GM23338 (cell line): ENCODE measurements around the gene RBP5. TPM values are rescaled to one million over a fixed set of nuclear protein-coding genes. Genes with fewer than 3 reads are reported as not detected.

Experiments
- ATAC-seq: fragments of 200-7000 bp; cut with Tn5 transposase; 3 replicates; pipeline ENCODE4 v1.9.1; 2020
- DNase-seq: peaks from one replicate; pipeline ENCODE4 v3.0.0-alpha.2; 2015; ENCODE audit warnings: low spot score
- H2AFZ ChIP-seq: fragments of 200-600 bp; sonication (generic); 2 replicates; pipeline ENCODE4 v1.8.0; 2016; ENCODE audit warnings: antibody characterized with exemption, mild to moderate bottlenecking, moderate library complexity
- H3F3A ChIP-seq: fragments of 200-600 bp; sonication (generic); replicated peaks from 2 replicates; pipeline ENCODE4 v1.8.0; 2017; ENCODE audit warnings: antibody characterized with exemption, mixed run types, low read depth
- H3K27ac ChIP-seq: fragments of 200-600 bp; sonication (generic); 2 replicates; pipeline ENCODE4 v1.6.1; 2016; ENCODE audit warnings: low read depth
- H3K27me3 ChIP-seq: fragments of 200-600 bp; sonication (generic); 2 replicates; pipeline ENCODE4 v1.8.0; 2016; ENCODE audit warnings: mild to moderate bottlenecking, mixed run types, moderate library complexity; ENCODE audit not compliant: insufficient read depth
- H3K36me3 ChIP-seq: fragments of 200-600 bp; sonication (generic); 2 replicates; pipeline ENCODE4 v1.8.0; 2016; ENCODE audit warnings: mild to moderate bottlenecking; ENCODE audit not compliant: insufficient read depth
- H3K4me1 ChIP-seq: fragments of 200-600 bp; sonication (generic); 2 replicates; pipeline ENCODE4 v1.8.0; 2016; ENCODE audit warnings: mild to moderate bottlenecking, moderate library complexity; ENCODE audit not compliant: insufficient read depth
- H3K4me2 ChIP-seq: fragments of 200-600 bp; sonication (generic); 2 replicates; pipeline ENCODE4 v1.7.1; 2017; ENCODE audit warnings: mixed run types
- H3K4me3 ChIP-seq: fragments of 200-600 bp; sonication (generic); 2 replicates; pipeline ENCODE4 v1.6.1; 2016; ENCODE audit warnings: mixed run types
- H3K79me2 ChIP-seq: fragments of 200-600 bp; sonication (generic); replicated peaks from 2 replicates; pipeline ENCODE4 v1.8.0; 2017; ENCODE audit warnings: mild to moderate bottlenecking; ENCODE audit not compliant: insufficient read depth
- H3K9me2 ChIP-seq: fragments of 200-600 bp; sonication (generic); 2 replicates; pipeline ENCODE4 v1.8.0; 2017; ENCODE audit not compliant: insufficient read depth
- H4K20me1 ChIP-seq: fragments of 200-600 bp; sonication (generic); replicated peaks from 2 replicates; pipeline ENCODE4 v1.8.0; 2017; ENCODE audit warnings: mild to moderate bottlenecking; ENCODE audit not compliant: insufficient read depth
- H3K27ac Mint-ChIP-seq: 2 replicates; pipeline ENCODE4 v1.8.0; 2020; ENCODE audit warnings: inconsistent platforms, mild to moderate bottlenecking, moderate library complexity, mixed read lengths
- H3K27me3 Mint-ChIP-seq: 3 replicates; pipeline ENCODE4 v1.8.0; 2022; ENCODE audit warnings: low read depth, mild to moderate bottlenecking, moderate library complexity, mixed read lengths, inconsistent platforms; ENCODE audit not compliant: insufficient read depth, poor library complexity
- H3K36me3 Mint-ChIP-seq: 3 replicates; pipeline ENCODE4 v1.8.0; 2021; ENCODE audit warnings: low read depth, mild to moderate bottlenecking, inconsistent platforms, moderate library complexity, mixed read lengths
- H3K4me1 Mint-ChIP-seq: 3 replicates; pipeline ENCODE4 v1.8.0; 2020; ENCODE audit warnings: mild to moderate bottlenecking, inconsistent platforms, mixed read lengths
- H3K4me3 Mint-ChIP-seq: 3 replicates; pipeline ENCODE4 v1.8.0; 2021; ENCODE audit warnings: moderate library complexity, mild to moderate bottlenecking, inconsistent platforms, mixed read lengths
- H3K9me3 Mint-ChIP-seq: 3 replicates; pipeline ENCODE4 v1.8.0; 2020; ENCODE audit warnings: moderate library complexity, mild to moderate bottlenecking, inconsistent platforms, mixed read lengths
- CREB1 ChIP-seq: fragments of 250-450 bp; sonication (Bioruptor Pico); IDR thresholded peaks from 2 replicates; pipeline ENCODE4 v1.5.0; 2020; ENCODE audit warnings: low read depth, mild to moderate bottlenecking, moderate library complexity
- EZH2 ChIP-seq: fragments of 200-600 bp; sonication (generic); IDR thresholded peaks from one replicate; pipeline ENCODE4 v1.8.0; 2017; ENCODE audit warnings: antibody characterized with exemption, mild to moderate bottlenecking, low read depth; ENCODE audit not compliant: unreplicated experiment
- EZH2phosphoT487 ChIP-seq: fragments of 200-600 bp; sonication (generic); IDR thresholded peaks from one replicate; pipeline ENCODE4 v1.8.1; 2018; ENCODE audit warnings: antibody characterized with exemption; ENCODE audit not compliant: unreplicated experiment
- JUNB ChIP-seq: IDR thresholded peaks from one replicate; pipeline ENCODE4 v1.6.1; 2016; ENCODE audit warnings: antibody characterized with exemption; ENCODE audit not compliant: unreplicated experiment
- NANOG ChIP-seq: IDR thresholded peaks from 2 replicates; pipeline ENCODE4 v1.6.1; 2016; ENCODE audit warnings: antibody characterized with exemption, borderline replicate concordance
- POLR2AphosphoS5 ChIP-seq: IDR thresholded peaks from 2 replicates; pipeline ENCODE4 v1.6.1; 2016; ENCODE audit warnings: antibody characterized with exemption, low read depth
- STAT1 ChIP-seq: IDR thresholded peaks from one replicate; pipeline ENCODE4 v1.6.1; 2016; ENCODE audit warnings: antibody characterized with exemption; ENCODE audit not compliant: unreplicated experiment
- ZNF114 ChIP-seq: fragments of 250-450 bp; sonication (Bioruptor Pico); IDR thresholded peaks from 2 replicates; pipeline ENCODE4 v1.5.0; 2020; ENCODE audit warnings: mild to moderate bottlenecking, moderate library complexity
- ZNF331 ChIP-seq: fragments of 250-450 bp; sonication (Bioruptor Pico); IDR thresholded peaks from 2 replicates; pipeline ENCODE4 v1.5.0; 2020; ENCODE audit warnings: low read depth, mild to moderate bottlenecking, moderate library complexity
- polyA plus RNA-seq: library from polyadenylated mRNA; unstranded; fragments of >200 nt; fragmentation: Nextera tagmentation; extraction: Ambion mirVana; gene quantifications from 2 replicates; pipeline ENCODE4 v1.2.1, GENCODE V29; 2016
- total RNA-seq: library from RNA; depleted of rRNA; stranded (reverse); fragments of >200 nt; shearing (Covaris generic); gene quantifications from 2 replicates; pipeline ENCODE4 v1.2.3, GENCODE V29; 2014
- TF ChIP-seq, protein P1 (sequence below): fragments of 250-450 bp; sonication (Bioruptor Pico); IDR thresholded peaks from 2 replicates; pipeline ENCODE4 v1.5.0; 2020; ENCODE audit warnings: mild to moderate bottlenecking, moderate library complexity
- TF ChIP-seq, protein P2 (sequence below), 2 experiments: fragments of 200-600 bp in 1 of 2; sonication (generic) in 1 of 2; conservative IDR thresholded peaks; 2 replicates each; pipeline versions ENCODE4 v1.5.1 to v1.6.1; 2016 to 2017; ENCODE audit warnings: antibody characterized with exemption in 2 of 2, low read depth in 2 of 2, mild to moderate bottlenecking in 2 of 2, moderate library complexity in 1 of 2
- TF ChIP-seq, protein P3 (sequence below): IDR thresholded peaks from 2 replicates; pipeline ENCODE4 v1.6.1; 2016; ENCODE audit warnings: antibody characterized with exemption
- TF ChIP-seq, protein P4 (sequence below): IDR thresholded peaks from one replicate; pipeline ENCODE4 v1.6.1; 2018; ENCODE audit warnings: antibody characterized with exemption; ENCODE audit not compliant: unreplicated experiment

The RBP5 gene
- total and polyA plus RNA-seq, 2 experiments from 2014 or later: 1.2 to 3.0 TPM

DNA sequence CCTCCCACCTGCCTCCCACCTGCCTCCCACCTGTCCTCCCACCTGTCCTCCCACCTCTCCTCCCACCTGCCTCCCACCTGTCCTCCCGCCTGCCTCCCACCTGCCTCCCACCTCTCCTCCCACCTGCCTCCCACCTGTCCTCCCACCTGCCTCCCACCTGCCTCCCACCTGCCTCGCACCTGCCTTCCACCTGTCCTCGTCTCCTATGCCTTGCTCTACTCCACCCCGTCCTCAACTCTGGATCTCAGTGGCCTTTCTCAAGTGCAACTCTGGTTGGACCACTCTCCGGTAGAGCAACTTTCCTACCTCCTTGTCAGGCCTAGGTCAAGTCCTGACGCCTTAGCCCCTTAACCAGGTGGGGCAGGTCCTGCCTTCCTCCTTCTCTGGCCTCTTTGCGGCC, 31.5 kb upstream of the RBP5 start:
- no peaks in the 10 kb centered on the region for H3F3A ChIP-seq
- H3K4me2 ChIP-seq: no peak overlapping the region
- Mint-ChIP-seq H3K27me3 (peaks cover 11% of the 10 kb centered on the region), H3K4me1 (peaks cover 5% of the 10 kb centered on the region; the same call in 2 of the 3 replicates), H3K4me3 (no peak overlapping the region), H3K27ac (no peak overlapping the region), H3K9me3 (peaks cover 19% of the 10 kb centered on the region), H3K36me3 (peaks cover 8% of the 10 kb centered on the region)
- H3K79me2 ChIP-seq: no peaks in the 10 kb centered on the region
- no peak overlapping the region for H2AFZ ChIP-seq
- H3K9me2 ChIP-seq: peaks cover 9% of the 10 kb centered on the region; the same call in 1 of the 2 replicates
- no peaks in the 10 kb centered on the region for H3K4me1 ChIP-seq
- no peaks in the 10 kb centered on the region for H3K36me3 ChIP-seq
- TF ChIP-seq, protein P1, sequence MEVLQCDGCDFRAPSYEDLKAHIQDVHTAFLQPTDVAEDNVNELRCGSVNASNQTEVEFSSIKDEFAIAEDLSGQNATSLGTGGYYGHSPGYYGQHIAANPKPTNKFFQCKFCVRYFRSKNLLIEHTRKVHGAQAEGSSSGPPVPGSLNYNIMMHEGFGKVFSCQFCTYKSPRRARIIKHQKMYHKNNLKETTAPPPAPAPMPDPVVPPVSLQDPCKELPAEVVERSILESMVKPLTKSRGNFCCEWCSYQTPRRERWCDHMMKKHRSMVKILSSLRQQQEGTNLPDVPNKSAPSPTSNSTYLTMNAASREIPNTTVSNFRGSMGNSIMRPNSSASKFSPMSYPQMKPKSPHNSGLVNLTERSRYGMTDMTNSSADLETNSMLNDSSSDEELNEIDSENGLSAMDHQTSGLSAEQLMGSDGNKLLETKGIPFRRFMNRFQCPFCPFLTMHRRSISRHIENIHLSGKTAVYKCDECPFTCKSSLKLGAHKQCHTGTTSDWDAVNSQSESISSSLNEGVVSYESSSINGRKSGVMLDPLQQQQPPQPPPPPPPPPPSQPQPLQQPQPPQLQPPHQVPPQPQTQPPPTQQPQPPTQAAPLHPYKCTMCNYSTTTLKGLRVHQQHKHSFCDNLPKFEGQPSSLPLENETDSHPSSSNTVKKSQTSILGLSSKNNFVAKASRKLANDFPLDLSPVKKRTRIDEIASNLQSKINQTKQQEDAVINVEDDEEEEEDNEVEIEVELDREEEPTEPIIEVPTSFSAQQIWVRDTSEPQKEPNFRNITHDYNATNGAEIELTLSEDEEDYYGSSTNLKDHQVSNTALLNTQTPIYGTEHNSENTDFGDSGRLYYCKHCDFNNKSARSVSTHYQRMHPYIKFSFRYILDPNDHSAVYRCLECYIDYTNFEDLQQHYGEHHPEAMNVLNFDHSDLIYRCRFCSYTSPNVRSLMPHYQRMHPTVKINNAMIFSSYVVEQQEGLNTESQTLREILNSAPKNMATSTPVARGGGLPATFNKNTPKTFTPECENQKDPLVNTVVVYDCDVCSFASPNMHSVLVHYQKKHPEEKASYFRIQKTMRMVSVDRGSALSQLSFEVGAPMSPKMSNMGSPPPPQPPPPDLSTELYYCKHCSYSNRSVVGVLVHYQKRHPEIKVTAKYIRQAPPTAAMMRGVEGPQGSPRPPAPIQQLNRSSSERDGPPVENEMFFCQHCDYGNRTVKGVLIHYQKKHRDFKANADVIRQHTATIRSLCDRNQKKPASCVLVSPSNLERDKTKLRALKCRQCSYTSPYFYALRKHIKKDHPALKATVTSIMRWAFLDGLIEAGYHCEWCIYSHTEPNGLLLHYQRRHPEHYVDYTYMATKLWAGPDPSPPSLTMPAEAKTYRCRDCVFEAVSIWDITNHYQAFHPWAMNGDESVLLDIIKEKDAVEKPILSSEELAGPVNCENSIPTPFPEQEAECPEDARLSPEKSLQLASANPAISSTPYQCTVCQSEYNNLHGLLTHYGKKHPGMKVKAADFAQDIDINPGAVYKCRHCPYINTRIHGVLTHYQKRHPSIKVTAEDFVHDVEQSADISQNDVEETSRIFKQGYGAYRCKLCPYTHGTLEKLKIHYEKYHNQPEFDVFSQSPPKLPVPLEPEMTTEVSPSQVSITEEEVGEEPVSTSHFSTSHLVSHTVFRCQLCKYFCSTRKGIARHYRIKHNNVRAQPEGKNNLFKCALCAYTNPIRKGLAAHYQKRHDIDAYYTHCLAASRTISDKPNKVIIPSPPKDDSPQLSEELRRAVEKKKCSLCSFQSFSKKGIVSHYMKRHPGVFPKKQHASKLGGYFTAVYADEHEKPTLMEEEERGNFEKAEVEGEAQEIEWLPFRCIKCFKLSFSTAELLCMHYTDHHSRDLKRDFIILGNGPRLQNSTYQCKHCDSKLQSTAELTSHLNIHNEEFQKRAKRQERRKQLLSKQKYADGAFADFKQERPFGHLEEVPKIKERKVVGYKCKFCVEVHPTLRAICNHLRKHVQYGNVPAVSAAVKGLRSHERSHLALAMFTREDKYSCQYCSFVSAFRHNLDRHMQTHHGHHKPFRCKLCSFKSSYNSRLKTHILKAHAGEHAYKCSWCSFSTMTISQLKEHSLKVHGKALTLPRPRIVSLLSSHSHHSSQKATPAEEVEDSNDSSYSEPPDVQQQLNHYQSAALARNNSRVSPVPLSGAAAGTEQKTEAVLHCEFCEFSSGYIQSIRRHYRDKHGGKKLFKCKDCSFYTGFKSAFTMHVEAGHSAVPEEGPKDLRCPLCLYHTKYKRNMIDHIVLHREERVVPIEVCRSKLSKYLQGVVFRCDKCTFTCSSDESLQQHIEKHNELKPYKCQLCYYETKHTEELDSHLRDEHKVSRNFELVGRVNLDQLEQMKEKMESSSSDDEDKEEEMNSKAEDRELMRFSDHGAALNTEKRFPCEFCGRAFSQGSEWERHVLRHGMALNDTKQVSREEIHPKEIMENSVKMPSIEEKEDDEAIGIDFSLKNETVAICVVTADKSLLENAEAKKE (CRISPR knock-in tag): no peak
- no peak for TF ChIP-seq POLR2AphosphoS5
- TF ChIP-seq, protein P2, sequence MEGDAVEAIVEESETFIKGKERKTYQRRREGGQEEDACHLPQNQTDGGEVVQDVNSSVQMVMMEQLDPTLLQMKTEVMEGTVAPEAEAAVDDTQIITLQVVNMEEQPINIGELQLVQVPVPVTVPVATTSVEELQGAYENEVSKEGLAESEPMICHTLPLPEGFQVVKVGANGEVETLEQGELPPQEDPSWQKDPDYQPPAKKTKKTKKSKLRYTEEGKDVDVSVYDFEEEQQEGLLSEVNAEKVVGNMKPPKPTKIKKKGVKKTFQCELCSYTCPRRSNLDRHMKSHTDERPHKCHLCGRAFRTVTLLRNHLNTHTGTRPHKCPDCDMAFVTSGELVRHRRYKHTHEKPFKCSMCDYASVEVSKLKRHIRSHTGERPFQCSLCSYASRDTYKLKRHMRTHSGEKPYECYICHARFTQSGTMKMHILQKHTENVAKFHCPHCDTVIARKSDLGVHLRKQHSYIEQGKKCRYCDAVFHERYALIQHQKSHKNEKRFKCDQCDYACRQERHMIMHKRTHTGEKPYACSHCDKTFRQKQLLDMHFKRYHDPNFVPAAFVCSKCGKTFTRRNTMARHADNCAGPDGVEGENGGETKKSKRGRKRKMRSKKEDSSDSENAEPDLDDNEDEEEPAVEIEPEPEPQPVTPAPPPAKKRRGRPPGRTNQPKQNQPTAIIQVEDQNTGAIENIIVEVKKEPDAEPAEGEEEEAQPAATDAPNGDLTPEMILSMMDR (conservative IDR thresholded peaks at IDR 0.05; ENCODE audit: low read depth in 2 of 2): no peak
- no peak for TF ChIP-seq CREB1 (CRISPR knock-in tag)
- no peak for TF ChIP-seq JUNB
- TF ChIP-seq EZH2: no peak
- TF ChIP-seq STAT1: no peak
- TF ChIP-seq ZNF114: no peak
- TF ChIP-seq EZH2phosphoT487: no peak
- TF ChIP-seq ZNF331 (CRISPR knock-in tag): no peak
- TF ChIP-seq, protein P3, sequence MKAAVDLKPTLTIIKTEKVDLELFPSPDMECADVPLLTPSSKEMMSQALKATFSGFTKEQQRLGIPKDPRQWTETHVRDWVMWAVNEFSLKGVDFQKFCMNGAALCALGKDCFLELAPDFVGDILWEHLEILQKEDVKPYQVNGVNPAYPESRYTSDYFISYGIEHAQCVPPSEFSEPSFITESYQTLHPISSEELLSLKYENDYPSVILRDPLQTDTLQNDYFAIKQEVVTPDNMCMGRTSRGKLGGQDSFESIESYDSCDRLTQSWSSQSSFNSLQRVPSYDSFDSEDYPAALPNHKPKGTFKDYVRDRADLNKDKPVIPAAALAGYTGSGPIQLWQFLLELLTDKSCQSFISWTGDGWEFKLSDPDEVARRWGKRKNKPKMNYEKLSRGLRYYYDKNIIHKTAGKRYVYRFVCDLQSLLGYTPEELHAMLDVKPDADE: no peak
- TF ChIP-seq, protein P4, sequence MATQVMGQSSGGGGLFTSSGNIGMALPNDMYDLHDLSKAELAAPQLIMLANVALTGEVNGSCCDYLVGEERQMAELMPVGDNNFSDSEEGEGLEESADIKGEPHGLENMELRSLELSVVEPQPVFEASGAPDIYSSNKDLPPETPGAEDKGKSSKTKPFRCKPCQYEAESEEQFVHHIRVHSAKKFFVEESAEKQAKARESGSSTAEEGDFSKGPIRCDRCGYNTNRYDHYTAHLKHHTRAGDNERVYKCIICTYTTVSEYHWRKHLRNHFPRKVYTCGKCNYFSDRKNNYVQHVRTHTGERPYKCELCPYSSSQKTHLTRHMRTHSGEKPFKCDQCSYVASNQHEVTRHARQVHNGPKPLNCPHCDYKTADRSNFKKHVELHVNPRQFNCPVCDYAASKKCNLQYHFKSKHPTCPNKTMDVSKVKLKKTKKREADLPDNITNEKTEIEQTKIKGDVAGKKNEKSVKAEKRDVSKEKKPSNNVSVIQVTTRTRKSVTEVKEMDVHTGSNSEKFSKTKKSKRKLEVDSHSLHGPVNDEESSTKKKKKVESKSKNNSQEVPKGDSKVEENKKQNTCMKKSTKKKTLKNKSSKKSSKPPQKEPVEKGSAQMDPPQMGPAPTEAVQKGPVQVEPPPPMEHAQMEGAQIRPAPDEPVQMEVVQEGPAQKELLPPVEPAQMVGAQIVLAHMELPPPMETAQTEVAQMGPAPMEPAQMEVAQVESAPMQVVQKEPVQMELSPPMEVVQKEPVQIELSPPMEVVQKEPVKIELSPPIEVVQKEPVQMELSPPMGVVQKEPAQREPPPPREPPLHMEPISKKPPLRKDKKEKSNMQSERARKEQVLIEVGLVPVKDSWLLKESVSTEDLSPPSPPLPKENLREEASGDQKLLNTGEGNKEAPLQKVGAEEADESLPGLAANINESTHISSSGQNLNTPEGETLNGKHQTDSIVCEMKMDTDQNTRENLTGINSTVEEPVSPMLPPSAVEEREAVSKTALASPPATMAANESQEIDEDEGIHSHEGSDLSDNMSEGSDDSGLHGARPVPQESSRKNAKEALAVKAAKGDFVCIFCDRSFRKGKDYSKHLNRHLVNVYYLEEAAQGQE: no peak
- no peak for TF ChIP-seq NANOG
- H3K27me3 ChIP-seq: peaks cover 7% of the 10 kb centered on the region; the same call in 1 of the 2 replicates
- DNase-seq: no peak
- H3K27ac ChIP-seq: no peak overlapping the region
- H4K20me1 ChIP-seq: no peaks in the 10 kb centered on the region
- H3K4me3 ChIP-seq: no peak overlapping the region
- no peak for ATAC-seq
